AG04450 (cell line): ENCODE data around the gene MYH14. TPM values are rescaled to one million over a fixed set of nuclear protein-coding genes. Genes with fewer than 3 reads are reported as not detected.

Experiments
- CTCF ChIA-PET: fragments of 300-600, 350-600 bp; formaldehyde crosslinking; extraction: SDS; loops from one replicate; lab custom pipeline; 2022; ENCODE audit warnings: antibody characterized with exemption, inconsistent platforms; lab: Charles Lee
- POLR2A ChIA-PET: fragments of 350-600 bp; formaldehyde crosslinking; extraction: SDS; loops from one replicate; lab custom pipeline; 2021; ENCODE audit warnings: antibody characterized with exemption, inconsistent platforms; lab: Yijun Ruan, JAX
- DNase-seq: peaks from one replicate; pipeline ENCODE4 v3.0.0-alpha.2; 2011; ENCODE audit warnings: low read depth, low spot score
- H3K27ac ChIP-seq: one replicate; pipeline ENCODE4 v1.5.1; 2012; ENCODE audit warnings: low read depth, low read length, control low read depth
- H3K27me3 ChIP-seq: one replicate; pipeline ENCODE4 v1.6.0; 2012; ENCODE audit warnings: low read length; ENCODE audit not compliant: control insufficient read depth, insufficient read depth
- H3K4me3 ChIP-seq: 2 replicates; pipeline ENCODE4 v1.5.1; 2011; ENCODE audit warnings: mild to moderate bottlenecking, low read depth, low read length, control low read depth
- H3K9me3 ChIP-seq: 2 replicates; pipeline ENCODE4 v1.5.1; 2012; ENCODE audit warnings: low read length; ENCODE audit not compliant: control insufficient read depth, insufficient read depth
- CTCF ChIP-seq: IDR thresholded peaks from 2 replicates; pipeline ENCODE4 v1.5.1; 2011; ENCODE audit warnings: low read depth, low read length, control low read depth, inconsistent platforms
- polyA plus RNA-seq: library from polyadenylated mRNA; depleted of rRNA; stranded (reverse); fragments of >200 nt; gene quantifications from 2 replicates; pipeline ENCODE4 v1.2.3, GENCODE V29; 2011

Gene MYH14
- polyA plus RNA-seq, 1 experiment, result not detected

- H3K4me3 ChIP-seq, result no peak overlapping the region
- no peak overlapping the region for H3K27ac ChIP-seq
- no peak for TF ChIP-seq CTCF
- no peaks in the 10 kb centered on the region for H3K27me3 ChIP-seq
- H3K9me3 ChIP-seq, result peaks cover 7% of the 10 kb centered on the region; the same call in 1 of the 2 replicates
- POLR2A ChIA-PET, result no interaction called here
- CTCF ChIA-PET, result no interaction called here
- no peak for DNase-seq
Observed at GRCh38 chr19:50276370-50277063, 73.1 kb downstream of the MYH14 start.

- DNase-seq, result no peak
- POLR2A ChIA-PET, result no interaction called here
- CTCF ChIA-PET, result no interaction called here
- H3K27ac ChIP-seq, result no peak overlapping the region
- peaks cover 7% of the 10 kb centered on the region; the same call in 1 of the 2 replicates for H3K9me3 ChIP-seq
- no peak overlapping the region for H3K4me3 ChIP-seq
- H3K27me3 ChIP-seq, result no peaks in the 10 kb centered on the region
- no peak for TF ChIP-seq CTCF
Observed at GRCh38 chr19:50277966-50278580, 74.7 kb downstream of the MYH14 start.

GRCh38 chr19:50280074-50280473 is 76.7 kb downstream of the MYH14 start:
- Histone ChIP-seq H3K9me3 (peaks cover 7% of the 10 kb centered on the region; the same call in 1 of the 2 replicates), H3K4me3 (no peak overlapping the region), H3K27ac (no peak overlapping the region), H3K27me3 (no peaks in the 10 kb centered on the region)
- CTCF ChIA-PET, result no interaction called here
- POLR2A ChIA-PET, result no interaction called here
- TF ChIP-seq CTCF, result no peak
- DNase-seq, result no peak

GRCh38 chr19:50280983-50281382 is 77.6 kb downstream of the MYH14 start:
- Histone ChIP-seq H3K4me3 (no peak overlapping the region), H3K27ac (no peak overlapping the region), H3K9me3 (peaks cover 5% of the 10 kb centered on the region; the same call in 1 of the 2 replicates), H3K27me3 (no peaks in the 10 kb centered on the region)
- DNase-seq, result no peak
- CTCF ChIA-PET, result no interaction called here
- POLR2A ChIA-PET, result no interaction called here
- no peak for TF ChIP-seq CTCF

GRCh38 chr19:50281491-50281890 is 78.1 kb downstream of the MYH14 start:
- no peak overlapping the region for H3K27ac ChIP-seq
- TF ChIP-seq CTCF, result no peak
- no peak overlapping the region for H3K4me3 ChIP-seq
- ChIA-PET CTCF (no interaction called here), POLR2A (no interaction called here)
- H3K27me3 ChIP-seq, result no peaks in the 10 kb centered on the region
- peaks cover 7% of the 10 kb centered on the region for H3K9me3 ChIP-seq
- DNase-seq, result no peak
